ENCODE measurements around the gene NOX3.
"Not testable (repeated sequence)": the region's sequence is repeated elsewhere in the genome, so short reads cannot be mapped to it uniquely, and the experiment has no call there.

The NOX3 gene, protein sequence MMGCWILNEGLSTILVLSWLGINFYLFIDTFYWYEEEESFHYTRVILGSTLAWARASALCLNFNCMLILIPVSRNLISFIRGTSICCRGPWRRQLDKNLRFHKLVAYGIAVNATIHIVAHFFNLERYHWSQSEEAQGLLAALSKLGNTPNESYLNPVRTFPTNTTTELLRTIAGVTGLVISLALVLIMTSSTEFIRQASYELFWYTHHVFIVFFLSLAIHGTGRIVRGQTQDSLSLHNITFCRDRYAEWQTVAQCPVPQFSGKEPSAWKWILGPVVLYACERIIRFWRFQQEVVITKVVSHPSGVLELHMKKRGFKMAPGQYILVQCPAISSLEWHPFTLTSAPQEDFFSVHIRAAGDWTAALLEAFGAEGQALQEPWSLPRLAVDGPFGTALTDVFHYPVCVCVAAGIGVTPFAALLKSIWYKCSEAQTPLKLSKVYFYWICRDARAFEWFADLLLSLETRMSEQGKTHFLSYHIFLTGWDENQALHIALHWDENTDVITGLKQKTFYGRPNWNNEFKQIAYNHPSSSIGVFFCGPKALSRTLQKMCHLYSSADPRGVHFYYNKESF

DNA sequence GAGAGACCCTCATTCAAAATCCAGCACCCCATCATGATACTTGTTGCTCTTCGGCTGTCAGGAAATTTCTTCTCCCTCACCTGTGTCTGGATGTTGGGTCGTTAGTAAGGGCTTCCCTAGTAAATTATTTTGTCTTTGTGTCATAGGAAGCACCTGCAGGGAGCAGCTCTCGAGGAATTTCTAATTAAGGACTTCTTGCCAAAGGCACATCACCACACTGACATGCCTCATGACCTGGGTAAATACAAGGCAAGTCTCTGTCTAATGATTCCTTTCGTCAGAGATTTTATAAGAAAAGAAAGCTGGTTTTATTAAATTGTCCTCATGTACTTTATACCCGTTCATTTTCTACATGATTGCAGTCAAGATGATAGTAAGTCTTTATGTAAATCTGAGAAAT lies at the start of gene NOX3:
Gene NOX3 (minus strand): TSS at position 74 of the 400 bp plus-strand sequence. CDS start 39 bp downstream, at position 35.
- DNase-seq, result no peak

DNA sequence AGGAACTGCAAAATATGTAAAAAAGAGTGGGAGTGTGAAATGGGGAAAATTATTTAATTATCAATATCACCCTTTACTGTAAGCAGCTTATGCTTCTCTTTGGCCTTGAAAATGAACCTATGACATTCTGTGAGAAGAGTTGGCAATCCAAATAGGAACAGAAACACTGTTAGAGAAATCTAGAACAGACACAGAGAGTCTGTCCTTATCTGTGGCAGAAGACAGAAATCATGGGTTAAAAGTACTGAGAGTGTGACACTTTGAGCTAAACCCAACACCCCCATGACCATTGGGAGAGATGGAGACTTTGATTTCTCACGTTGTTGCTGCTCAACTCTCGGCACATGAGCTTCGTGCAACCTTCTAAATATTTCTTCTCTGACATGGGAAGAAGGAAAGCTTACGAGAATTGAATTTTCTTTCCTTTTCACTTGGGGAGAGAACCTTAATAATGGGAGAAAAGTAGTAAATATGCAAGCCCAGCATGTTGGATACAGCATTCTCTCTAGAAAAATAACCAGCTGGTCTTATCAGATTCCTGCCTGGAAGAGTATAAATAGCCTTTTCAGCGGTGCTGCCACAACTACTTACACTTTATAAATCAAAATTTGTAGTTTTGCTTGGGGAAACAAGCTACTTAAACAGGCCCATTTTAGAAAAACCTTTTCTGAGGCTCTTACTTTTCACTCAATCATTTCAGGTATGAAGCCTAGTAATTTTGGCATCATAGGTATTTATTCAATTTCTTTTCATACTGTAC lies 49.4 kb upstream of the NOX3 start:
- no peak for DNase-seq

DNA sequence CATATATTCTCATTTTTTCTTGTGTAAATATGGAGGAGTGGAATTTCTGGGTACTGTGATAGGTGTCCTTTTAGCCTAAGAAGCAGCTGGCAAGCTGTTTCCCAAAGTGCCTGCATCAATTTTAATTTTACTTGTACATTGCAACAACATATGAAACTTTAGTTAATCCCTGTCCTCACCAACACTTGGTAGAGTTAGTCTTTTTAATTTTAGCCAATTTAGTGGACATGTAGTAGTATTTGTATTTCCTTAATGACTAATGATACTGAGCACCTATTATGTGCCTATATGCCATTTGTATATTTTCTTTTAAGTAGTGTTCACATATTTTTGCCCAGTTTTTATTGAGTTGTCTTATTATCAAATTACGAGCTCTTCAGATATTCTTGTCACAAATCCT lies 46.8 kb upstream of the NOX3 start:
- DNase-seq, result no peak

DNA sequence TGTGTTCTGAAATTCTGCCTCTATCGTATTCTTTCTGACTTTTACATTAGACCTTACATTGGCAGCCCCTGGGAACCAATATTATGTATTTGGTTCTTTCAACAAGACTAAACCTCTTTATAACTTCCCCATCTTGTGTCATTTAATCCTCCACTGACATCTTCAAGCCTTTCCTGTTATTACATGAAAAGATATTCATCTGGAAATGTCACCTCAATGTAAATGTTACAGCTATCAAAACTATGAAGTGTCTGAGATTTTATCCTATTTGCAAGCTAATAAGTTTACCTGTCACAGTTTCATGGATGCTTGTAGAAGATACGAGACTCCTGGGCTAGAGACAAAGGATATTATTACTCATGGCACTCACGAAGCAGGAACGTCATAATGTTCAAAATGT lies 43.9 kb upstream of the NOX3 start:
- DNase-seq, result no peak

DNA sequence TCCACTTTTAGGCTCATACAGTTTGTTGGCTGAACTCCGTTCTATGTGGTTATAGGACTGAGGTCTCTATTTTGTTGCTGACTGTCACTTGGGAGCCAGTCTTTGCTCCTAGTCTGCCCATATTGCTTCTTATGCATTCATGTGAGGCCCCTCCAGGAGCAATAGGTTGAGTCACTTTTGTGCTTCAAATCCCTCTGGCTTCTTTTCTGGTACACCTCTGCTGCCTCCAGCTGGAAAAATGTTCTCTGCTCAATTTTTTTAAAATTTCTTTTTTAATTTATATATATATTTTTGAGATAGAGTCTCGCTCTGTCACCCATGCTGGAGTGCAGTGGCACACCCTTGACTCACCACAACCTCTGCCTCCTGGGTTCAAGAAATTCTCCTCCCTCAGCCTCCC lies 42.7 kb upstream of the NOX3 start:
- DNase-seq, result no peak

DNA sequence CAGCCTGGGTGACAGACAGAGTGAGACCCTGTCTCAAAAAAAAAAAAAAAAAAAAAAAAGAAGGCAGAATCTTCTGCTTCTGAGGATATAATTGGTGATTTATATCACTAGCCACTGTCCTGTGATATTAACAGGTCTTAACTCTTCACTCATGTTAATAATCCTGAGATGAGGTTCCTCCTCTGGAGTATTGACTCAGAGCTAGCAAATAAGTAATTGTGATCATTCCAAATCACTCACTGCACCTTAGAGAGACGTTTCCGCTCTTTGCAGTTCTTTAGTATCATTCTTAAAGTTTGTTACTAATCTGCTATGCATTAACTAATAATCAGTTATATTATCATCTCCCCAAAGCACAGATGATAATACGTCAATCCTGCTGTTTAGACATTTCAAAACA lies 41.6 kb upstream of the NOX3 start:
- DNase-seq, result no peak

DNA sequence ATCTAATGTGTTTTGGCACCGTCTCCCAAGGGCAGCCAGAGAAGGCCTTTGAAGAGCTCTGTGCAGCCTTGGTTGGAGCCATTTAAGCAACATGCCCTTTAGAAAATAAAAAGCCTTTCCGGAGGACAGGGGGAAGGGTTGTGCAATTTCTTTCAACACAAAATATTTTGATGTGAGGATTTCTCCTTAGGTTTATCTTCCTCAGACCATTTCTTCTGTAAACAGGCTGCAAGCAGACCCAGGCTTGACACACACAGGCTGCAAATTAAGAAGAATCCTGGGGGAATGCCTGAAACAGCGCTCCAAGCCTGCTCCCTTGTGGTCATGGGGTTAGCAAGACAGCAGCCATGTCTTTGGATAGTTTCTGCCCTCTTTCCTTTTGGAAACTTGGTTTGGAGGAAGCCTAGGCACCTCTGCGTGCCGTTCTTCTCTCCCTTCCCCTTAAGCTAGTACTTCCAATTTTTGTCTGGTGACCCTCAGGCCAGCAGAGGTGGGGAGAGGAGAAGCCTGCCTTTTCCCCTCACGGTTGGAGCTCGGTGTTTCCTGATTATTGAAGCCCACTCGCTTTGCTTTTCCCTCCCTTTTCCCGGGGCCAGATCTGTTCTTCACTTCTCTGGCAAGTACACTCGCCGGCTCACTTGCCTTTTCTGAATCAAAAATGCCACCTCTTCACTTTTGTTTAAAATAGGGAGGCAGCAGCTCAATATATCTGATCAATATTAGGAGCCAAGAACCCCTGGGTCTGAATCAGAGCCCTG lies 39.6 kb upstream of the NOX3 start:
- DNase-seq, result no peak

DNA sequence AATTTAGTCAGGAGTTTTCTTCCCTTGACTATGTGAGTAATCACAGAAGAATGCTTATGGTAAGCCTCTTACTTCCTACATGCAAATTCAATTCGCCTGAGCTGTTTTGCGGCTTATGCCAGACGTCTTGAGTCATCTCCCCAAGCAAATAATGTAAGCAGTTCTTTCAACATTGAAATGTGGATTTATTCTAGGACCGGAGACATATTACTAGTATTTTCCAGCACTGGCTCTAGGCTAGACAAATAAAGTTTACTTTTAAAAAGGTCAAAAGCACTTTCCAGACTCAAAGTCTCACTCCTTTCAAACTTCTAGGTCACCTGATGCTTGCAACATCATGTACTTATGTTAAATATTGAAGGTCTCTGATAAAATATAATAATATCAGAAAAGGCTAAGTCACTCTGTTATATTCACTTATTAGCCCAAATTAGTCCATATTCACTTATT lies 38.1 kb upstream of the NOX3 start:
- no peak for DNase-seq

DNA sequence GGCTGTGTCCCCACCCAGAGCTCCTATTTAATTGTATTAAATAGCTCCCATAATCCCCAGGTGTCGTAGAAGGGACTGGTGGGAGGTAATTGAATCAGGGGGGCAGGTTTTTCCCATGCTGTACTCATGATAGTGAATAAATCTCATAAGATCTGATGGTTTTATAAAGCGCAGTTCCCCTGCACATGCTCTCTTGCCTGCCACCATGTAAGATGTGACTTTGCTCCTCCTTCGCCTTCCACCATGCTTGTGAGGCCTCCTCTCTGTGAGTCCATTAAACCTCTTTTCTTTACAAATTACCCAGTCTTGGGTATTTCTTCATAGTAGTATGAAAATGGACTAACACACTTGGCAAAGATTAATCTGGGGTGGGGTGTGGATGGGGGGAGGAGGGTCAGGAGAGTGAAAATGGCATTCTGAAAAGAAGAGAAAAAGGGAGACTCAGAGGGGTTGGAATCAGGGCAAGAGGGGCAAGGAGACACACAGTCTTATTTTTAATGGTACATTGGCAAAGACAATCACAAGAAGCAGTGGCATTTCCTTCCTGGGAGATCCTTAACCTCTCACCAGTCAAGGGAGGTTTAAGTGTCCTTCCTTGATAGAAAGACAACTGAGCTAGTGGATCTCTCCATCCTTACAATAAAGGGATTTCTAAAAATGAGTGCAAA lies 37.5 kb upstream of the NOX3 start:
- DNase-seq, result no peak

DNA sequence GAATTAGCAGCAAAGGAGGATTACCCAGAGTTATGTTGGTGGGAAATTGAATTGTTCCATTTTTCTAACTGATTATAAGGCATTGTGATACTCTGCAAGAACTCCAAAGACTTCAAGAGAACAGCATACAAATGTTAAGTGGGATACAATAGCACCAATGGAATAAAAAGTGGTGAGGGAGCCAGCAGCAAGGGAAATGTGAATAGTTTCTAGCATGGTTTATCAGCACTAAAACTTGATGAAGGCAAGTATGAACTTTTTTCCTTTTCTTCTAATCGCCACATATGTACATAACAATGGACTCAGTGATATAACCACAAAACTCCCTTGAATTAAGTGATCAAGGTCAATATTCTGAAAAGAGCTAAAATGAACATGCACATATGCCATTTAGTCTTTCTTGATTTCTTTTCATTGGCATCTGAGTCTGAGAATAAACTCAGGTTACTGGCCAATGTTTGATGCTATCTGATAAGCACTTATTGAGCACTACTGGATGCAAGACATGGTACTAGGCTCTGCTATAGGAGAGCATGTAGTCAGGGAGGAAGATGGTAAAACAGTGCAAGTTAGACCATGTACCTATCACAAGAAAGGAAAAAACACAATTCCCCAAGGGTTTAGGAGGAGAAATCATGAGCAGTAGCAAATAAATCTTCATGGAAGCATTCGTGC lies 36.6 kb upstream of the NOX3 start:
- DNase-seq, result no peak

DNA sequence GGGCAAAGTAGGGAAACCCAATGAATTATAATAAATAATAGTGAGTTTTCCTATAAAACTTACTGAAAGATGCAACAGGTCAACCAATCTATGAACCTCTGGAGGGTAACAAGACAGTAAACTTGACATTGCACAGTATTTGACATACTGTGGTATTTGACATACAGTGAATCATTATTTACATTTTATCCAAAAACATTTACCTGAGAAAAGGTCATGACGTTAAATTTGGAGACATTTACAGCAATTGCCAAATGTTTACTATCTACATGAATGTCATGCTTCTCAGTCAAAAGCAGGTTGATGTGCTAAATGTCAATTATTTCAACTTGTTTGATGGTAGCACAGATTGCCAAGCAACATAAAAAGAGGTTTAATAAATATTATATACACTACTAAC lies 35.8 kb upstream of the NOX3 start:
- no peak for DNase-seq

DNA sequence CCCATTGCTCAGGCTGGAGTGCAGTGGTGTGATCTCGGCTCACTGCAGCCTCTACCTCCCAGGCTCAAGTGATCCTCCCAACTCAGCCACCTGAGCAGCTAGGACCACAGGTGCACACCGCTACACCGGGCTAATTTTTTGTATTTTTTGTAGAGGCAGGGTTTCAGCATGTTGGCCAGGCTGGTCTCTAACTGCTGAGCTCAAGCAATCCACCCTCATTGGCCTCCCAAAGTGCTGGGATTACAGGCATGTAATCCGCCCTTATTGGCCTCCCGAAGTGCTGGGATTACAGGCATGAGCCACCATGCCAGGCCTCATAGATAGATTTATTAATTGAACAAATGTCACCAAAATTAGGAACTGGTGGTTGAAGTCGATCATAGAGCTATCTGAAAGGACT lies 32.6 kb upstream of the NOX3 start:
- DNase-seq, result not testable (repeated sequence)

DNA sequence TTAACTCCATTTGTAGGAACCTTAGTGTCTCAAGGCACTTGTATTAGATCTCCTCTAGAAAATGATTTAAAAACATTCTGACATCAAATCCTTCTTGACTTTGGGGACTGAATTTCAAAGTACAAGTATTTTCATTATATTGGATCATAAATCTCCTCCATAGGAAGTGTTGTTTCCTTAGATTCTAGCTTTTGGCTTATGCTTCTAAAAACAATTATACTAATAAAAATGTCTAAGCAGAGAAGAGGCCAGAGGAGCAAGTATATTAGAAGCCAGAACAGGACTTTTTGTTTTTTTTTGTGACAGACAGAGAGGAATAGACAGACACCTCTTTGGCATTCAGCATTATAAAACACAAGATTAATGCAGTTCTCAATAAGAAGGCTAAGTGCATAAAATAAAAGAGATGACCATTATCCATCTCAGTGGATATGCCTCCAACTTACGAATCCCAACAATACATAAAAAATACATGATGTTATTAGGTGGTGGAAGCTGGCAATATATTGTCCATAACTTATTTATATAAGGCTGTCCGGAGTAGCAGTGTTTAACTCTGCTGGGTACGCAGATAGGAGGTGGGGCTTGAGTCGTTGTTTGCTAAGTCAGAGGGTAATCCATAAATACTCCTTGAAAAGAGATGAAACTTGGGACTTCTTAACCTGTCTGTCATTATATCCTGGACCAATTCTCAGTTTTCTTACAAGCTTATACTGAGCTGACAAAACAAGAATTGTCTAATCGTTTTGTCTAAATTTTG lies 31.9 kb upstream of the NOX3 start:
- DNase-seq, result no peak

DNA sequence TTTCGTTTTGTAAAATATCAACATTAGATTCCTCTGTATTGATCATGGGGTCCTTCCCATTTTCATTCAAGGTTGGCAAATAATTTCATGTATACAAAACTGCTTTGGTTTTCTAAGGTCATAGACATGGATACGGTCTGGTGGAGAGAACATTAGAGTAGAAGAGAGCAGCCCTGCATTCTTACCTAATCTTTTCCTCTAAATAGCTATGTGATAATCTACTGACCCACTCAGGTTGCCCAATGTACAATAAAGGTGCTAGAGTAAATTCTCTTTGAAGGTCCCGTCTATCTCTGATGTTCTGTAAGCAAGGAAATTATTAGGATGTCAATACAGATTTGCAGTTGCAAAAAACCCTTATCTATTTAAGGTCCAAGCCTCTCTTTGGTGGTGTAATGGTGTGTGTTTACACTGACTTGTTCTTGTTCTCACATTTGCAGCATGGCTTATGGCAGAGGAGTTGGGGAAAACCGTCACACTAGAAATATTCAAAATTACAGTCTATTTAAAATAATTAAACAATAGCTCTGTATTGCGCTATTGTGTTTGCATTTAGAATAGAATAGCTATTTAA lies 31.2 kb upstream of the NOX3 start:
- no peak for DNase-seq

DNA sequence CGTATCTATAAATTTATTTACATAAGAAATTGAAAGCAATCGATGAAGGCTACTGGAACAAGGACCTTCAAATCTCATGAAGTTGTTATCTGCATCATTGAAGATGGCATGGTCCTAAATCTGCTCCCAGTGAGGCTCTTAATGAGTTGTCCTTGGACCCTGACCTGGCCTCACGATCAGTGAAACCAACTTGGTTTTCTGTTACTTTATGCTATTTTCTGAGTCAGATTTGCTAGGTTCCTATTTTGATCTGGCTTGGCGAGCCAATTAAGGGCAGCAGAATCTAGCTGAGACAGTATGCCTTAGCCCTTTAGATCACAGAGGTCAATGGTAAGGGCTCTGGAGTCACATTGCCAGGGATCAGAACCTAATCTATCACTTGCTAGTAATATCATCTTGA lies 30.1 kb upstream of the NOX3 start:
- DNase-seq, result no peak

DNA sequence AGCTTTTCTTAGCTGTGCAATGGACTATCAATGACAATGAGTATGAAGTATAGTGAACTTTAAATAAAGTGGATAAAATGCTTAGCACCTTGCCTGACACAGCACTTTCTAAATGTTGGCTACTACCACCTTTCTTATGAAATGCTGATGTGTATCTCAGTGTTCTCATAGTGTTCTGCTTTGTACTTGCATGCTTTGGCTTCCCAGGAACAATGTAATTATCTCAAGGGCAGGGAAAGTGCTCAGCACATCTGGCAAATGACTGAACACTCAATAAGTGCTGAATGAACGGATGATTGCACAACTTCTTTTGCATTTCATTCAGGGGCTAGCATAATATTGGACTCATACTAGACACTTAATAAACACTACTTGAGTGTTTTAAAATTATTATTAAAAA lies 28.2 kb upstream of the NOX3 start:
- no peak for DNase-seq

DNA sequence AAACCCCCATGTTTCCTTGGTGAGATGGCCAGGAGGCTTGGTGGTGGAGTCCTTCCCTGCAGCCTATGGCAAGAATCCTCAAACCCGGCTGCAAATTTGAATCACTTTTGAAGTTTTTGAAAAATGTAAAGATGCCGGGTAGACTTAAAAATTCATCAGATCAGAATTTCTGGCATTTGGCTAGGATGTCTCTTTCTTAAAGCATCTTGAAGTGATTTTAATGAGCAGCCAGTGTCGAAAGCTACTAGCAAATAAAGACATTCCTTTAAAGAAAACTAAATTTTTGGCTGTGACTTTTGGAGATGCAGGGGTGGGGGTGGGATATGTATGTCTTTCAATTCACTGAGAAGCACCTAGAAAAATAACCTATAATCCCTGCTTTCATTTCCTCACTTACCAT lies 25.6 kb upstream of the NOX3 start:
- no peak for DNase-seq

DNA sequence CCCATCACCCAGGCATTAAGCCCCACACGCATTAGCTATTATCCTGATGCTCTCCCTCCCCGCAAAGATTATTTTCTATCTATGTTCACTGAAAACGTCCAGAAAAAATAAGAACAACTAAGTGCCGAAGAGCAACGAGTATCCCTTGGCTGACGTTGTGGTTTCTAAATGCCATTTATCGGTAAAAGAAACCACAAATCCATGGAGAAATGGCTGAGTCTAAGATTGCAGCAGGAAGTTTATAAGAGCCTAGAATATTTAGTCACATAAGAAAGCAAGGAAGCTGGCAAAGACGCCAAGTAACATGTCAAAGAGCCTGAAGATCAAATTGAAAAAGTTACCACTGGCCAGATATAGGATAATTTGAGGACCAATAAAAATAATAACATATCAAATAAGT lies 18.1 kb upstream of the NOX3 start:
- DNase-seq, result no peak

DNA sequence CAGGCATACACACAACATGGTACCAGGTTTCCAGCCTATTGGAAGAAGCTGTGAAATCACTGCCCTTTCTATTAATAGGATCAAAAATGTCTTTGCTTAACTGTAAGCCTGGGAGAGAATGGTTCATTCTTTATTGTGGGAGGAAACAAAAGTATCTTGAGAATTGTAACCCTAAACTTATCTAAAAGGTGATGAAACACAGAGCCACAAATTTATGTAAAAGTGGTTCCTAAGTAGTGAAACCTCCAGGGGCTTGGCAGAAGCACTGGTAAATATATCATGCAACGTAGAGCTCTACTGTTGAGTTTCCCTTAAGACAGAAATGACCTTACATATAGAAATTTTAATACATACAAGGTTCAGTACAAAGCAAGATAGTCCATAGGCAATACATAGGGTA lies 17.2 kb upstream of the NOX3 start:
- no peak for DNase-seq

DNA sequence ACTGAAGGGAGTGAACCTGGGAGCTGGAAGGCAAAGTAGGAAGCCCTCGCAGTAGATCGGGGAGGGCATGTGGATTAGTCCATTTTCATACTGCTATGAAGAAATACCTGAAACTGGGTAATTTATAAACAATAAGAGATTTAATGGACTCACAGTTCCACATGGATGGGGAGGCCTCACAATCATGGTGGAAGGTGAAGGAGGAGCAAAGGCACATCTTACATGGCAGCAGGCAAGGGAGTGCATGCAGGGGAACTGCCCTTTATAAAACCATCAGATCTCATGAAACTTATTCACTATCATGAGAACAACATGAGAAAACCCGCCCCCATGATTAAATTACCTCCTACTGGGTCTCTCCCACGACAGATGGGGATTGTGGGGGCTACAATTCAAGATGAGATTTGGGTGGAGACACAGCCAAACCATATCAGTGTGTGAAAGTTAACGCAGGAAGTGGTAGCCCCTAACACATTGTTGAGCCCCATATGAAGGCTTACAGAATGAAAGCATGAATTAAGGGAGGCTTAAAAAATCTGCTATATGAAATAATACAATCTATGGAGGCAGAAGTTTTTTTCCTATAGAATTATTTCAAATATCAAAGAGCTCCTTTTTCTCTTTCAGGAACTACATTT lies 15.5 kb upstream of the NOX3 start:
- DNase-seq, result not testable (repeated sequence)

Data from CD4-positive, alpha-beta T cell treated with Interleukin-1 beta for 1 hour (primary cell).